A673 (cell line): ENCODE measurements around the gene ABCD1.

ENCODE experiments used
- CTCF ChIP-seq: fragments of 300-800, 200-600 bp; sonication (generic); conservative IDR thresholded peaks from 2 replicates; pipeline ENCODE4 v1.5.1; 2017; ENCODE audit warnings: low read depth, mild to moderate bottlenecking, antibody characterized with exemption, low read length, moderate library complexity, mixed read lengths
- EZH2 ChIP-seq: fragments of 200-600 bp; sonication (generic); IDR thresholded peaks from 2 replicates; pipeline ENCODE4 v1.6.1; 2017; ENCODE audit warnings: borderline replicate concordance, low read depth, mild to moderate bottlenecking, mixed read lengths, antibody characterized with exemption, low read length; ENCODE audit not compliant: poor library complexity, severe bottlenecking

- TF ChIP-seq EZH2, result no peak
- TF ChIP-seq CTCF, result no peak
Observed at GRCh38 chrX:153793291-153793690, 68.6 kb downstream of the ABCD1 start.
